Measurements from ENCODE around the gene VAV2.

- TF ChIP-seq CTCF (IDR thresholded peaks at IDR 0.05) (no peak), POLR2A (IDR thresholded peaks at IDR 0.05) (no peak)
Observed at GRCh38 chr9:133975511-133975910, 16.6 kb downstream of the VAV2 start.

All from tibial nerve (tissue), 3 donors.